GM21526 (cell line): ENCODE data around the gene TNC.

Experiments used
- ATAC-seq: cut with Tn5 transposase; IDR thresholded peaks from one replicate; pipeline ENCODE4 v1.9.1; 2021; ENCODE audit warnings: moderate library complexity; ENCODE audit not compliant: unreplicated experiment, low FRiP score

TNC gene

GRCh38 chr9:115058684-115059315, 59.2 kb downstream of the TNC start:
- no peak for ATAC-seq

GRCh38 chr9:115058175-115058574, 59.8 kb downstream of the TNC start:
- ATAC-seq = no peak

GRCh38 chr9:115057559-115057958, 60.4 kb downstream of the TNC start:
- ATAC-seq = no peak

- ATAC-seq = no peak
These were observed 67.9 kb downstream of the TNC start for GRCh38 chr9:115050002-115050490.

- no peak for ATAC-seq
These were observed 71.1 kb downstream of the TNC start for GRCh38 chr9:115046824-115047223.

GRCh38 chr9:115046199-115046598, 71.8 kb downstream of the TNC start:
- no peak for ATAC-seq

GRCh38 chr9:115043632-115044031, 74.3 kb downstream of the TNC start:
- no peak for ATAC-seq

- no peak for ATAC-seq
These were observed 75.0 kb downstream of the TNC start for GRCh38 chr9:115042781-115043509.

- ATAC-seq = no peak
These were observed 78.3 kb downstream of the TNC start for GRCh38 chr9:115039516-115040120.

- ATAC-seq = no peak
These were observed 79.8 kb downstream of the TNC start for GRCh38 chr9:115038178-115038577.

GRCh38 chr9:115036691-115037090, 81.3 kb downstream of the TNC start:
- ATAC-seq = no peak

GRCh38 chr9:115035841-115036612, 81.9 kb downstream of the TNC start:
- ATAC-seq = peak; percentile 95

GRCh38 chr9:115034801-115035200, 83.2 kb downstream of the TNC start:
- ATAC-seq = no peak

- no peak for ATAC-seq
These were observed 84.2 kb downstream of the TNC start for GRCh38 chr9:115033800-115034199.

- ATAC-seq = no peak
These were observed 85.7 kb downstream of the TNC start for GRCh38 chr9:115032296-115032695.

GRCh38 chr9:115030006-115030405, 88.0 kb downstream of the TNC start:
- no peak for ATAC-seq

GRCh38 chr9:115025721-115026120, 92.2 kb downstream of the TNC start:
- no peak for ATAC-seq

- ATAC-seq = no peak
These were observed 92.9 kb downstream of the TNC start for GRCh38 chr9:115024925-115025535.

- no peak for ATAC-seq
These were observed 95.1 kb downstream of the TNC start for GRCh38 chr9:115022760-115023434.
